Activated CD4-positive, CD25-positive, alpha-beta regulatory T cell treated with anti-CD3 and anti-CD28 coated beads, Interleukin-2, amount 50 U/mL, for 24 hours (primary cell): Measurements from ENCODE around the gene FLT1.

Experiments used
- ATAC-seq, 2 donors: fragments of 150-1000 bp; cut with Tn5 transposase; one replicate each; pipeline ENCODE4 v1.10.0; 2021; ENCODE audit warnings: mild to moderate bottlenecking in 1 of 2, moderate library complexity in 1 of 2

FLT1 gene

GRCh38 chr13:28494778-28495537, at the start of gene FLT1:
Gene FLT1 (minus strand): TSS chr13:28495128. CDS start chr13:28494843, 285 bp downstream.
- no peak for ATAC-seq

DNA sequence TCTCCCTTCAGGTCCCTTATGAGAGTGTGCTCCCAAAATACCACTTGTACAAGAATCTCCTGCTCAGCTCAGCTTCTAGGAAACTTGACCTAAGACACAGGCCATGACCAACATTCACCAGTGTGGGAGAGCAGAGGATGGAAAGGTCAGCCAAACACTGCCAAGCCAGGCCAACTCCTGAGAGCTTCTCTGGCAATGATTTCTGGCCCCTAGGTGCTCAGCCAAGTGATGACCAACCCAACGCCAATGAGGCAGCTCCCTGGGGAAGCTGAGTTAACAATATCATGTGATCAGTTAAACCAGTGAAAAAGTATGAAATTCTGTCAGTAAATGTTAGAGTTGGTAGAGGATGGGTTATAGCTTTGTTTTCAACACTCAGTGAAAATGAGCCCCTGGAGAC, 49.1 kb upstream of the FLT1 start:
- ATAC-seq: no peak

DNA sequence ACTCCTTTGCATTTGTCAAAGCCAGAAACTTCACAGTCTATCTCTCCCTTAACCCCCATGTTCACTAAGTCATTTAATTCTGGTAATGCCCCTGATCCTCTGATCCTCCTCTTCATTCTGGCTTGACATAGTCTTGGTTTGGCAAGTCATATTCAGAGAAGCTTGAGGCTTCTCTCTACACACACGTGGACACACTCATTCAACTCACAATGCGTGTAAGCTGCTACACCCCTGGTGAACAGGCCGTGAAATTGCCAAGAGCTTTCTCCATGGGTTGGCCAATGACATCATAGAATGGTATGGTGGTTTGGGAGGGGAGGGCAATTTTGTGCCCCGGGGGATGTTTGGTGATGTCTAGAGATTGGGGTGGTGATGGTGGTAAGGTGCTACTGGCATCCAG, 47.9 kb upstream of the FLT1 start:
- ATAC-seq: no peak

DNA sequence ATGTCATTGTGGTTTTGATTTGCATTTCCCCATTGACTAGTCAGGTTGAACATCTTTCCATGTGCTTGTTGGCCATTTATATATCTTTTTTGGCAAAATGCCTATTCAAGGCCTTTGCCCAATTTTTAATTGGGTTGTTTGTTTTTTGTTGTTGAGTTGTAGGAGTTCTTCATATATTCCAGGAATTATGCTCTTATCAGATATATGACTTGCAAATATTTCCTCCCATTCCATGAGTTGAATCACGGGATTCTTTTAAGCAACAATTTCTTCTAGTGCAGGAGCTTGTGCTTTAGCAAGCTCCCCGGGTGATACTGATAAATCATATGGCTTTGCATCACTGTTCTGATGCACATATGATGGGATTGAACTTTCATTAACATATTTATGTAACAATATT, 47.0 kb upstream of the FLT1 start:
- ATAC-seq: no peak

GRCh38 chr13:28540612-28541011, 45.7 kb upstream of the FLT1 start:
- ATAC-seq: peak in 1 of 2 donors; percentile 50

GRCh38 chr13:28539625-28540286, 44.8 kb upstream of the FLT1 start:
- ATAC-seq: peak in 1 of 2 donors; percentile 36

DNA sequence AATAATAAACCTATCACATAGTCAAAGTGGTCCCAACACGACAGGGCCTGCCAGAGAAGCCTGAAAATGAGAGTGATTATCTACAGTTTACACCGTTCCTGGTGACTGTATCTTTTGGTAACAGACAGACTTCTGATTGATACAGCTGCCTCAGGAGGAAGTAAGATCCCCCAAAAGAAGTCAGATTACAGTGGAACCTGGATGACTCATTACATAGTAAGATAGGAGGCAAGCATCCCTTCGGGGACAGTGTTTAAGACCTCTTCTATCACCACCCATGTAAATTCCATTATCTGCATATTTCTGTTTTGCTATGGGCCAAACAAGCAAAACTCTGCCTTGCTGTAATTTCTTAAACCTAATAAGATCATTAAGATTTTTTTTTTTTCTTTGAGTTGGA, 44.0 kb upstream of the FLT1 start:
- ATAC-seq: no peak

DNA sequence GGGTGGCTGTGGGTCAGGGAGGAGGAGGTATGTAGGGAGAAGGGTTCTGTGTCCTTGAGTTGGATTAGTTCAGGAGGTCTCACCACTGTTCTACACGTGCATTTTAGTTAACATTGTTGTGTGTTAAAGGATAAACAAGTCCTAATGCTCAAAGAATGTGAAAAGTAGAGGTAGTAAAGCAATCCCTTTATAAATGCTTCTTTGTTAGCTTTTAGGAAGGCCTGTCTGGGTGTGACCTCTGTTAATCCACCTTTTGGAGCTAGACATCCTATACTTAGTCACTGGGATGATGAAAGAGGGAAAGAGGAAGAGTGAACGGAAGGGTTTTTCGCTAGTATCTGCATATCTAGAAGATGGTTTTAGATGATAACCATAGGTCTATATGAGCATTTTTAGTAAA, 42.2 kb upstream of the FLT1 start:
- no peak for ATAC-seq

GRCh38 chr13:28536371-28536770, 41.4 kb upstream of the FLT1 start:
- ATAC-seq: no peak

DNA sequence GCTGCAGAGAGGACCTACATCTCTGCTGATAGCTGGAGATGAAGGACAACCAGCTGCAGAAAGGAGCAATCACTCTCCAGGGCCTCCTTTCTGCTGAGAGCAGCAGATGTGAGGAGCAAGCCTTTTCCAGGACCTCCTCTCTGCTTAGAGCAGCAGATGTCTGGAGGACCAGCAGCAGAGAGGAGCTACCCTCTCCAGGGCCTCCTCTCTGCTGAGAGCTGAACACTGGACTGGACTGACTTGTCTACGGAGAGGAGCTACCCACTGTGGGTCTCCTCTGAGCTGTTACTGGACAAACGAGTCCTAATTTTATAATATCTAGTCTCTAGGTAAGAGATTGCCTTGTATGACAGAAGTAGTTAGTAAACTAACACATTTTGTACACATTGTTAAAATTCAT, 40.8 kb upstream of the FLT1 start:
- no peak for ATAC-seq

DNA sequence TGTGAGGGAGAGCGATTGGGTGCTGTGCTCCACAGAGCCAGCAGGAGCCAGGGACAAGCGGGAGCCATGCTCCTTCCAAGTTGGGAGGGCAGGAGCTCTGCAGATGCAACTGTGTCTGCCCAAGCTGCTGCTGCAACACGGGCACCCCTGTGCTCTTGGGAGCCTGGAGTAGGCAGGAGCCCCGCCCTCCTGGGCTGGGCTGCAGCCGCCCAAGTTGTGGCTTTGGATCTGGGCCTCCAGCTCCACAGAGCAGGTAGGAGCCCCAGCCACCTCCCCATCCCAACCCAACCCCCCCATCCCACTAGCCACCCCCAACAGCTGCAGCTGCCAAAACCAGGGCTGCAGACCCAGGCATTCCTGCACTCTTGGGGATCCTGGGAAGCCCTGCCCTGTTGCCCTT, 39.9 kb upstream of the FLT1 start:
- ATAC-seq: no peak

DNA sequence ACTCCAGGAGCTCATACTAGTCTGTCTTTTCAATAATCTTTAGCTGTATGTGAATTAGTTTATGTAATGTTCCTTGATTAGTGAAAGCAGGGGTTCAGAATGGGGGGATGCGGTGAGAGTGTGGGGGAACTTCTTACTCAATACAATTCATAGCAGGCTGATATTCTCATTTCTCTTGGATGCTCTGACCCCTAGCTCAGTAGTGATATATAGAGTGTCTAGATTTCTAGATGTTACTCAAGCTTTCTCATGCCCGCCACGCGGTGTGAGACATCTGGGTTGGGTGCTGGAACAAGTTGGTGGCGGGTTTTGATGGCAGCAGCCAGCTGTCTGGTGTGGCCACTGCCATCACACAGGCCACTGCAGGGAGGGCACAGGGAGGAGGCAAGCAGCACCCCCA, 39.3 kb upstream of the FLT1 start:
- ATAC-seq: peak in 1 of 2 donors; percentile 28

- ATAC-seq: no peak
Observed at GRCh38 chr13:28533441-28534166, 38.7 kb upstream of the FLT1 start.

DNA sequence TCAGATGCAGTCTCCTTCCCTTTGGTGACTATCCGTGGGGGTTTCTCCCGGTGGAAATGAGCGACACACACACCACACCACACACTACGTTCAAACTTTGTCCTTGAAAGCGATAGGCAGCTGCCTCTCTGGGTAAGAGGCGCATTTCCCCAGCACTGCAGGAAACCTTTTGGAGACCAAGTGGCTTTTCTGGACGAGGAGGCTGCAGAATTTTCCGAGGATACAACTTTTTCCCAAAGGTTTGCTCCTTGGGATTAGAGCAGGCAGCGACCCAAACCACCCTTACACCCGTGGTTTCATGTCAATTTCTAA, 38.2 kb upstream of the FLT1 start:
- no peak for ATAC-seq

GRCh38 chr13:28532388-28533124, 37.6 kb upstream of the FLT1 start:
- no peak for ATAC-seq

- no peak for ATAC-seq
Observed at GRCh38 chr13:28531845-28532387, 37.0 kb upstream of the FLT1 start.

- no peak for ATAC-seq
Observed at GRCh38 chr13:28531077-28531844, 36.3 kb upstream of the FLT1 start.

DNA sequence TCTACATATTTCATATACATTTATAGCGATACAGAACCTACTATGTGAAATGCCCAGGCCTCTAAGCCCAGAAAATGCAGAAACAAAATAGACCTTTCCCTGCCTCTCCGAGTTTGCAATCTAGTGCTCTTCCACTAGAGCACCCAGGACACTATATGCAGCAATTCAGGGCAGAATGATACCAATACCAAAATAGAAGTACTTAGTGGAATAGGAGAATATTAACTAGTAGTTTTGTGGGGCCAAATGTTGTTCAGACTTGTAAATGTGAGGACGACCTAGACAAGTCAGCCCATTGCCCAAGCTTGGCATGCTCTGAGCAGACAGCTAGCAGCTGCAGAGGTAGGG, 35.8 kb upstream of the FLT1 start:
- ATAC-seq: no peak

GRCh38 chr13:28529836-28530235, 34.9 kb upstream of the FLT1 start:
- ATAC-seq: no peak

DNA sequence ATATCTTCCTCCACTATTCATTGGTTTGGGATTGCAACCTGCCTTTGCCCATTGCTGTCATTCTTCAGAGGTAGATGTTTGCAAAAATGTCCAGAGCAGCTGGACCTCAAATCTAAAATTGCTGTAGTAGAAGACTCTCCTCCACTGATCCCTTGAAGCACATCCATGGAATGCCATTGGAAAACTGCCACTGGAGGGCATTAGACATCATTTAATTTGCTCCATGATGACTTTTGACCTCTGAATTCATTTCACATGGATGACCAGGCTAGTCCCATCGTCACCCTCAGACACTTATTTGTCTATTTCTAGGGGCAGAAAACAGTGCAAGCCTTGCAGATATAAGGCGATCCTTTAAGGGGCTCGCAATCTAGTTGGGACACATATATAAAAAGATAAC, 33.9 kb upstream of the FLT1 start:
- ATAC-seq: no peak

GRCh38 chr13:28528388-28528787, 33.5 kb upstream of the FLT1 start:
- ATAC-seq: no peak

GRCh38 chr13:28527629-28528028, 32.7 kb upstream of the FLT1 start:
- no peak for ATAC-seq
